DMS114 treated with DMSO at 0.1 percent for 48 hours (cell line): ENCODE measurements around the gene MEIS3.

ENCODE experiments used
- DNase-seq: peaks from one replicate; lab custom pipeline; 2025; ENCODE audit not compliant: unreplicated experiment; lab: John Stamatoyannopoulos, UW

The MEIS3 gene

DNA sequence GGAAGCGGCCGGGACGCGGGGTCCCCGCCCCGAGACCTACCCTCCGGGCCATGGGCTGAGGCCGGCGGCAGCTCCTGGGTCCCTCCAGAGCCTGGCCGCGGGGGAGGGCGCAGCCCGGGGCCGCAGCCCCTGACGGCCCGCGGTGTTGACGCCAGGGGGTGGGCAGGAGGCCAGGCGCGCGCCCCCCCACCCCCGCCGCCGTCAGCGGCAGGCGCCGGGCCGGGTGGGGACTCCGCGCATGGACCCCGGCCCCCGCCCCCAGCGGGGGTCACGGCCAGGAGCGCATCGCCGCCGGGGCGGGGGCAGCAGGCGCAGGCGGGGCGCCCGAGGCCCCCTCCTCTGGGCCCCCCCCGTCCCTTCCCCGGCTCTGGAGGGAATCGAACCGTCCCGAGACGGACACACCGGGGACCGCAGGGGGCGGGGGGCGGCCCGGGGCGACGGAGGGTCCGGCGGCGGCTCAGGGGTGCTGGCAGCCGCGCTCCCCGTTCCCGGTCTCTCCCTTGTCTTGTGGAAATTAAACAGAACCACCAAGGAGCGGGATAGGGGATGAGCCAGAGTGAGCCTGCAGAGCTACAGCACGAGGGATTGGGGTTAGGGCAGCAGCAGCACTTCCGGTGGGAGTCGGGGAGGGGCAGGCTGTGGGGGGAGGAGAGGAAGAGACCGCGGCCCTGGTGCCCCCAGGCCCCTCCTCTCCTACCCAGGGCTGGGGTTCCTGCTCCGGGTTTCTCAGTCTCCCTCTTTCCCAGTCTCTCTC, at the start of gene MEIS3:
TSS of gene MEIS3 (minus strand) at position 498 of the 754 bp plus-strand sequence. CDS start at position 52, 446 bp downstream.
- DNase-seq: no peak

- no peak for DNase-seq
Measured at GRCh38 chr19:47467914-47468313, 48.6 kb upstream of the MEIS3 start.

- DNase-seq: no peak
Measured at GRCh38 chr19:47465957-47466356, 46.6 kb upstream of the MEIS3 start.

DNA sequence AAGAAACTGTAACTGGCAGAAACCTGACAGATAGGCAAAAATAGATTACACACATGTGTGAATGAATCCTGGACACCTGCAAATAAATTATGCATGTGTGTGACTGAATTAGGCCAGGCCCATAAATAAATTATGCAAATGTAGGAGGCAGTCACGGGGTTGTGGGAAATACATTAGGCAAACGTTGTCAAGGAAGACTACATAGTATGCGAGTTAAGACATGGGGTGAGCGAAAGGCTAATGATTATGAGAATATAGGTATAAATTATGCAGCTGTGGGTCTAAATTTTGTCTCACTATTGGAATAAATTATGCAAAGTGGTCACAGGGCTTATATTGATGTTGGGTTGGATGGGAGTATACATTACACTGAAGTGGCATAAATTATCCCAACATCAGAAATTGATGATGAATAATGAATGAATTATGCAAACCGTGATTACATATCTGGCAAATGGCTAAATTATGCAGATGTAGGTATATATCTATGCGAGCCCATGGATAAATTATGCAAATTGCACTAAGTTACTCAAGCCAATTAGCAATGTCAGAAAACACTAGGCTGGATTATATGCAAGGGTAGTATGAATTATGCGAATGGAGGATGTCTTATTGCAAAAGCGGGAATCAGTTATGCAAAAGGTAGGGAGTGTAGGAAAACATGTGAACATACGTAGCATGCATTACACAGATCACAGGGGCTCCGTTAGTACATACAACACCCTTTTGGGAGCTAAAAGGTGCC, 45.5 kb upstream of the MEIS3 start:
- DNase-seq: no peak

GRCh38 chr19:47461876-47462275, 42.5 kb upstream of the MEIS3 start:
- DNase-seq: no peak

DNA sequence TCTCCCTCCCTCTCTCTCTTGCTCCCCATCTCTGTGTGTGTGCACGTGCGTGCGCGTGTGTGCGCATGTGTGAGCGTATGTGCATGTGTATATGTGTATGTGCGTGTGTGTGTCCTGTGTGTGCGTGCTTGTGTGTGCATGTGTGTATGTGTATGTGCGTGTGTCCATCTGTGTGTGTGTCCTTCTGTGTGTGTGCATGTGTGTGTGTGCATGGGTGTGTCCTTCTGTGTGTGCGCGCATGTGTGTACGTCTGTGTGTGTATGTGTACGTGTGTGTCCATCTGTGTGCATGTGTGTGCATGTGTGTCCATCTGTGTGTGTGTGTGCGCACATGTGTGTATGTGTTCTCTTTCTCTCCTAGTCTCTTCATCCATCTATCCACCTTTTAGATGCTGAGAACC, 40.1 kb upstream of the MEIS3 start:
- no peak for DNase-seq

DNA sequence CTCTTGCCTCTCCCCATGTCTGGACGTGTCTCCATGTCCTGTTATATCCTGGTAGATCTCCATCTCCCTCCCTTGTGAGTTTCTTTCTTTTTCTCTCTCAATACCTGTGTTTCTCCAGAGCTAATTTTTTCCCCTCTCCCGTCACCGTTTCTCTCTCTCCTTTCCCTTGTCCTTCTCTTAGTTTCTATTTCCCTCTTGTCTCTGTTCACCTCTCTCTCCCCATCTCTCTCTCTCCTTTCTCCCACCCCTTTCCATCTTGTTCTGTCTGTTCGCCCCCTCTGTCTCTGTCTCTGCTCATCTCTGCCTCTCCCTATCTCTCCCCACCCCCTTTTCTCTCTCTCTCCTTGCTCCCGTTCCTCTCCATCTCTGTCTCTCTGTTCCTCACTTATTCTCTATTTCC, 39.3 kb upstream of the MEIS3 start:
- DNase-seq: no peak

DNA sequence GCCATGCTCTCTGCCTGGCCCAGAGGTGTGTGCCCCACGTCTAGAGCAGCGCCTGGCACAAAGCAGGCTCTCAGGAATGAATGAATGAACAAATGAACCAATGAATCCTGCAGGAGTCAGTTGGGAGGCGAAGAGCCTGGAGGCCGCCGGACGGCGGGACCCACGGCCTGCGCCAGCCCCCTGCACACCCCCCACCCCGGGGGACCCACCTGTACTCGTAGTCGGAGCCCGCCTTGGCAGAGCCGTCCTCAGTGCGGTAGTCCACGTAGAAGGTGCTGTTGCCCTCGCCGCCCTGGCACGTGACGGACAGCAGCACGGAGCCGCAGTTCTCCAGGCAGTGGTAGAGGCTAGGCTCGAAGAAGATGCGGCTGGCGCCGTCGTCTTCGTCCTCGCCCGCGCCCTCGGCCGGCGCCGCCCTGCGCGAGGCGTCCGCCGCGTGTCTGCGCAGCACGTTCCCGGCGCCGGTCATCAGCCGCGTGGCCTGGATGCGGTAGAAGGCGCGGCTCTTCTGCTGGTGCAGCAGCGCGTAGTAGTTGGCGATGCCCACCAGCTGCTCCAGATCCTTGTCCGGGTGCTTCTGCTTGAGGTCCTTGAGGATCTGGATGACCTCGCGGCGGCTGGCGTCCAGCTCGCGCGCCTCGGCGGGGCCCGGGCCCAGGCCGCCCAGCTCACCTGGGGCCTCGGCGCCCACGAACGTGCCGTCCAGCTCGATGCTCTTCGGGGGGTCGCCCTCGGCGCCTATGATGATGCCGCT, 37.6 kb upstream of the MEIS3 start:
- no peak for DNase-seq

GRCh38 chr19:47450478-47450877, 31.2 kb upstream of the MEIS3 start:
- DNase-seq: no peak

DNA sequence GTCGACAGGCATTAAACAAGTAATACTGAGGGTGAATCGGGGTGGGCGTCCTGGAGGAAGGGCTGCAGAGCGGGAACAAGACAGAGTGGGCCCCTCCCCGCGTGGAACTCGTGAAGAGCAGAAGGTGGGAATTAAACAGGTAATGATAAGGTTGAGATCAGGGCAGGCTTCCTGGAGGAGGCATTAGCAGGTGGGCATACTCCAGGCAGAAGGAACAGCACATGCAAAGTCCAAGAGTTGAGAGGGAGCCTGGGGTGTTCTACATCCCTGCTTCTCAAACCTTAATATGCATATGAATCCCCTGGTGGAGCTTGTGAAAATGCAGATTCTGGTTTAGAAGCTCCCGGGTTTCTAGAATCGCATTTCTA, 29.0 kb upstream of the MEIS3 start:
- DNase-seq: no peak

DNA sequence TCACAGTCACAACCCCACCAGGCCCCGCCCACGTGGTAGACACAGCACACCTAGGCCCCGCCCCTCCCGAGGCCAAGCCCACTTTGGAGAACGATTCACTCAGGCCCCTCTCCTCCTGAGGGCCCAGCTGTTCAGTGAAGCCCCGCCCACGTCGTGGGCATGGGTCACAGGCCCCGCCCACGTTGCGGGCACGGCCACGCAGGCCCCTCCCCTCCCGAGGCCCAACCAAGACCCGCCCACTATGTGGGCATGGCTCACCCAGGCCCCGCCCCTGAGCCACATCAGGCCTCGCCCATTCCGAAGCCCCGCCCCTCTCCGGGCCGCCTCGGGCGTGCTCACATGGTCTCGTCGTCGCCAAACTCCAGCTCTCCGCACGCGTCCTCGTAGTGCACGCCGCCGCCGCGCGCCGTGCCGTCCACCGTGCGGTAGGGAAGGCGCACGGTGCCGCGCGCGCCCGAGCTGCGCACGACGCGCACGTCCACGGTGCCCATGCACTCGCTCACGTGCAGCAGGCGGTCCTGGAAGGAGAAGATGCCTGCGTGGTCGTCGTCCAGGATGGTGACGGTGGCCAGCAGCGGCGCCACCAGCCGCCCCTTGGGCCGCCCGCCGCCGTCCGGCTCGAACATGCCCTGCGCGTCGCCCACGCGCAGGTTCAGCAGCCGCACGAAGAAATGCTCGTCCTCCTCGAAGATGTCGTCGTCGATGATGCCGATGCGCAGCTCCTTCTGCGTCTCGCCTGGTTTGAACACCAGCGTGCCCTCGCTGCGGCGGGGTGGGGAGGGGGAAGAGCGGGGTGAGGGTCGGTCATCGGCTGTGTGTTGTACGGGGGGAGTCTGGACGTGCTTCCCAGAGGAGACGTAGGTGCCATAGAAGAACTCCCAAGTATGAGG, 28.4 kb upstream of the MEIS3 start:
- no peak for DNase-seq

DNA sequence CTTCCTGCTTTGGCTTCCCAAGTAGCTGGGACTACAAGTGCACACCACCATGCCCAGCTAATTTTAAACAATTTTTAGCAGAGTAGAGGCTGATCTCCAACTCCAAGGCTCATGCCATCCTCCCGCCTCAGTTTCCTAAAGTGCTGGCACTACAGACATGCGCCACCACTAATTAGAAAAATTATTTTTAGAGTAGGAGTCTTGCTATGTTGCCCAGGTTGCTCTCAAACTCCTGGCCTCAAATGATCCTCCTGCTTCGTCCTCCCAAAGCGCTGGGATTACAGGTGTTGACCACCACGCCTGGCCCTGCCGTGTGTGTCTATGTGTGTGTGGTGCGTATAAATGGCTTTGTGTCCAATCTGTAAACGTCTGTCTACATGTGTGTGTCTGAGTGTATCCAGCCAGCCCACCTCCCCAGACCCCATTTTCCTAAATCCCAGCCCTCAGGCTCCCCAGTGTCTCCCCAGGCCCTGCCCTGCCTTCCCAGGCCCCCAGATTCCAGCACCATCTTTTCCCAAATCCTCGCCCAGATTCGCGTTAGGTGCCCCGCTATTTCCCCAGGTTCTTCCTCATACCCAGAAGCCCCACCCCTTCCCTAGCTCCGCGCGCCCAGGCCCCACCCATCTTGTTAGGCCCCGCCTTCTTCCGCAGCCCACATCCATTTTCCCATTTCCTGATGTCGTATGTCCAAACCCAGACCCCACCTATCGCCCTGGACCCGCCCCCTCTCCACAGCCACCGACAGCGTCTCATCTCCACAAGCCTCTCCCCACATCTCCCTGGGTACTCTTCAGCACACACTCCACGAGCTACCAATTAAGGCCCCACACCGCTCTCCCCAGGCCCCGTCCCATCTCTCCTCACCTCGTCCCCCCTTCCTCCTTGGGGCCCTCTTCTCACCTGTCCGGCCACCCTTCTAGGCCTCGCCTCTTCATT, 27.5 kb upstream of the MEIS3 start:
- no peak for DNase-seq

GRCh38 chr19:47445937-47446402, 26.6 kb upstream of the MEIS3 start:
- DNase-seq: no peak

- DNase-seq: no peak
Measured at GRCh38 chr19:47445527-47445926, 26.2 kb upstream of the MEIS3 start.

- no peak for DNase-seq
Measured at GRCh38 chr19:47444388-47444821, 25.1 kb upstream of the MEIS3 start.

- DNase-seq: no peak
Measured at GRCh38 chr19:47443331-47443730, 24.0 kb upstream of the MEIS3 start.

GRCh38 chr19:47438793-47439220, 19.5 kb upstream of the MEIS3 start:
- no peak for DNase-seq

DNA sequence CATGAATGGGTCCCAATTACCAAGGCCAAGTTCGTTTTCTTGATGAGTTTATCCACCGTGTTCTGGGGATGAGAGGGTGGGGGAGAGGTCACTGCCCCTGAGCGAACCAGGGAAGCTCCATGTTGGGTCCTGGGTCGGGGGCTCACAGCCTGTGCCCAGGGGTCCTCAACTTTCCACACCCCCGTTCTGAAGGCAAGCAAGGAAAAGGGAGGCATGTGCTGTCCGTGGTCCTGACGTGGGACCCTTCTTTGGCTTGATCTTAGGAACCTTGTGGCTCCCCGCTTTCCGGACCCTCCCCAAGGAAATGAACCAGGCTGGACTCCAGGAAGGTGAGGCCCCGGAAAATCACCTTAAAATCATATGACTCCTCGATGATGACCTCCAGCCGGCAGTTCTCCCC, 18.2 kb upstream of the MEIS3 start:
- no peak for DNase-seq

DNA sequence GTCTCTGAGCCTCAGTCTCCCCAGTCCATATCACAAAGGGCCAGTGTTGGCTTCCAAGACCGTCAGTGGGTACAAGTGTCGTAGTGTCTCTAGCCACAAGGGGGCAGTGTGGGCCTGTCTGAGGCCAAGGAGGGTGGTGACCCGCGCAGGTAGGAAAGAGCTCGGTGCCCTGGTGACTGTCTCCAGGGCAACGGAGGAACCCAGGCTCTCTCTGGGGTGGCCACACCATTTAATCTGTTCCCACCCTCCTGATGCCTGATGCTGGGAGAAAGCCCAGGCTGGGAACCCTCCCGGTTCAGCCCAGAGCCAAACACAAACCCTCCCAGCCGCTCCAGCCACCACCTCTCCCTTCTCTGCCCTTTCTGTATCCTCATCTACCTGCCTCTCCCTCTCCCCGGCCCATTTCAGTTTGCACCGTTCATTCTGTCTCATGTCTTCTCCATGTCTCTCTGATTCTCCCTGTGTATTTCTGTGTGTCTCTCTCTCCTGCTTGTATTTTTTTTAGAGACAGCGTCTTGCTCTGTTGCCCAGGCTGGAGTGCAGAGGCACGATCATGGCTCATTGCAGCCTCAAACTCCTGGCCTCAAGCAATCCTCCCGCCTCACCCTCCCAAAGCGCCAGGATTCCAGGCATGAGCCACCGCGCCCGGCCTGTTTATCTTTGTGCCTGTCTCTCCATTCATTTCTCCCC, 17.5 kb upstream of the MEIS3 start:
- no peak for DNase-seq
